Sigmoid colon (tissue), 4 donors: ENCODE data around the gene EPAS1.

Source experiments
- CTCF ChIP-seq, 4 experiments: fragments of 450-650 bp in 3 of 4; fragments of 200-600 bp in 1 of 4; IDR thresholded peaks; one replicate each; pipeline ENCODE4 v1.5.1; 2016 to 2019; ENCODE audit warnings: antibody characterized with exemption in 4 of 4, mild to moderate bottlenecking in 3 of 4, moderate library complexity in 2 of 4
- POLR2AphosphoS5 ChIP-seq, 4 donors: sonication (generic); formaldehyde crosslinking; IDR thresholded peaks; one replicate each; pipeline ENCODE4 v1.6.1; 2017; ENCODE audit warnings: antibody characterized with exemption in 4 of 4

- TF ChIP-seq CTCF (IDR thresholded peaks at IDR 0.05) (no peak), POLR2AphosphoS5 (IDR thresholded peaks at IDR 0.05) (no peak)
Measured at GRCh38 chr2:46257980-46258379, 39.2 kb upstream of the EPAS1 start.
